T47D (cell line): ENCODE data around the gene FAM227B.
"Not testable (repeated sequence)": the region's sequence is repeated elsewhere in the genome, so short reads cannot be mapped to it uniquely, and the experiment has no call there.

Source experiments
- DNase-seq, 2 experiments: peaks; one replicate each; pipeline versions ENCODE4 v3.0.0 to v3.0.0-alpha.2; 2011 to 2012; ENCODE audit warnings: low read depth in 1 of 2, low spot score in 1 of 2
- JUND ChIP-seq: IDR thresholded peaks from 2 replicates; pipeline ENCODE4 v1.6.1; 2012; ENCODE audit warnings: low read depth
- in situ Hi-C: cut with HindIII; loops from 2 replicates; pipeline ENCODE4 v1.10.0; 2016; ENCODE audit warnings: low sequenced_read_pairs, low pct_unique_long_range_greater_than_20kb

Gene FAM227B

DNA sequence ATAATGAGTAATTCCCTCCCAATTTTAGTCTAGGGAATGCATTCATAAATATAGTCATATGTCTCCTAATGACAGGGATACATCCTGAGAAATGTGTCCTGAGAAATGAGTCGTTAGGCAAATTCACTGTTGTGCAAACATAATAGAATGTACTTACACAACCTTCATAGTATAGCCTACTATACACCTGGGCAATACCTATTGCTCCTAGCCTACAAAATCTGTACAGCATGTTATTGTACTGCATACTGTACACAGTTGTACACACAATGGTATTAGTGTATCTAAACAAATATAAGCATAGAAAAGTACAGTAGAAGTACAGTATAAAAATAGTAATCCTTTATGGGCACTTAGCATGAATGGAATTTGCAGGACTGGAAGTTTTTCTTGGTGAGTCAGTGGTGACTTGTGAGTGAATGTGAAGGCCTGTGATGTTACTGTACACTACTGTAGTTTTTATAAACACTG lies 6.8 kb upstream of the FAM227B start:
- no peak for DNase-seq
- TF ChIP-seq JUND, result no peak
- in situ Hi-C loops, result no loop called here

- in situ Hi-C loops, result no loop called here
- no peak for TF ChIP-seq JUND
- no peak for DNase-seq
Measured at GRCh38 chr15:49625460-49626036, 4.9 kb upstream of the FAM227B start.

- DNase-seq, result no peak
- TF ChIP-seq JUND, result no peak
- in situ Hi-C loops, result no loop called here
Measured at GRCh38 chr15:49624056-49624455, 3.4 kb upstream of the FAM227B start.

DNA sequence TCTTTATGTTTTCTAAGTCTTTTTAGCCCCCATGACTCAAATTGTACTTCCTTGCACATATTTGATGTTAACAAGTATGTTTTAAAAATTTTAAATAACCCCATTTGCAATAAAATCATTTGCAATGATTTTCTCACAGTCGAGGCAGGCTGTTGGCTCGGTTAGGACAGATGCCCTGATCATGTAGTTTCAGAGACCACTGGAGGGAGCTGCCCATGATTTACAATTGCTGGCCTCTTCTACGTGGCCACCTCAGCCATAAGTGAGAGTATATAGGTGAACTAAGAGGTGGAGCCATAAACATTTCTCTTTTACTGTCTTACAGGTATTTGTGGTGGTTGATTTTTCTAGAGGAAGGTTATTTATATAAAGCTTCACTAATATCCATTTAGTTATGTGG lies 1.9 kb upstream of the FAM227B start:
- no peak for DNase-seq
- in situ Hi-C loops, result no loop called here
- no peak for TF ChIP-seq JUND

DNA sequence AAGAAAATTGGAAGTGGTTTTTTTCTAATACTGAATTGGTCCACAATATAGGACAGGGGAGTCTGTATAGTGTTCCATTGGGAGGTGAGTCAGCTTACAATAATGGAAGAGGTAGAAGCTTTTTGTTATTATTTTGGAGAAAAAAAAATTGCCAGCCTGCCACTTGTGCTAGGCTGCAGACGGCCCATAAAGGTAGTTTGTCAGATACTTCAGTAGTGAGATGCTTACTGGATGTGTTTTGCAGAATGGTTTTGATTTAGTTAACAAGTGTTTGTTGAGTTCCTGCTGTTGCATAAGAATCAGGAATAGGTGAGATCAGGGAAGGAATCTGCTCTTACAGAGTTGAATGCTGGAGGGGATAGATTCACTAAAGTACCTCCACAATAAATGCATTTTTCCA lies 1.3 kb upstream of the FAM227B start:
- TF ChIP-seq JUND, result no peak
- no peak for DNase-seq
- in situ Hi-C loops, result no loop called here

DNA sequence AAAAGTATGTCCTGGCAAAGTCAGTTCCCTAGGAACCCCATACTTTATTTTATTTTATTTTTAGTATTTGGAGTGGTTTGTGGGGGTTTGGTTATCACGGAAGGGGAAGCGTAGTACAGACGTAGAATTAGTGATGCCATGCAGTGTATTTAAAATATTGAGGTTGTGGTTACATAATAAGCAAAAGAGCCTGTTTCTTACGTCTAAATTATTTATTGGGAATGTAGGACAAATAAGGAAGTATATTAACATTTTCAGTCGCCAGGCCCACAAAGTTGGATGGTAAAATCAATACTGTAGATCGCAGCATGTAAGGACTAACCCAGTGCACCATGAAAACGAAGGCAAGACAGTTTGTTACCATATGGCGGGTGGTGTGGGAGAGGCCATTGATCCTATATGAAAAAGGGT lies 788 bp upstream of the FAM227B start:
- in situ Hi-C loops, result no loop called here
- no peak for TF ChIP-seq JUND
- no peak for DNase-seq

DNA sequence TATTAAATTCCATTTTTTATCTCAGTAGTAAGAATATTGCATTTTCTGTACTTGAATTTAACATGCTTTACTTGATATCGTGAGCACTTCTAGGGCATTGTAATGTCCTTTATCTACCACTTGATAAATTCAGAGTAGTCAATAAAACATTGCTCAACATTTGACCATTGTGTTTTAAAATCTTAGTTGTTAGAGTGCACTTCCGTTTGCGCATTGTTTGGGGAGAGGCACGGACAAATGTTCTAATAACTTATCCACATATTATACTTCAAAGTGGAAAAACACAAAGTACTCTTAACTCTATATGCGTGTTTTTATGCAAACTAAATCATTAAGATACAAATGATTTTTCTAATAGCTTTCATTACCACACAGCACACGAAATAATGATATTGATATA lies 419 bp downstream of the FAM227B start:
- DNase-seq, result no peak
- in situ Hi-C loops, result no loop called here
- no peak for TF ChIP-seq JUND

DNA sequence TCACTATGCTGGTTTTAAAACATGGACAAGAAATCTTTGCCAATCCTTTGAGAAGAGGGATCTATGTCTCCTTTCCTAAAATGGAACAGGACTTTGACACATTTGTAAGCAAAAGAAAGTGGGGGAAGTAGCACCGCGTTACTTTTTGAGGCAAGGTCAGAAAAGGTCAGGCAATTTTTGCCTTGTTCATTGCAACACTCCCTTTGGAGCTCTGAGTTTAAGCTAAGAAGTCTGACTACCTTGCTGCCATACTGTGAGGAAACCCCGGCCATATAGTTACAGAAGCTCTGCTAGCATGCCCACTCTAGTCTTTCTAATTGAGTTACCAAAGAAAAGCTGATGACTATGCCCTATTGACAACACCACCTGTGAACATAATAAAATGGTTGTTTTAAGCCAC lies 1.4 kb downstream of the FAM227B start:
- DNase-seq, result no peak
- in situ Hi-C loops, result no loop called here
- no peak for TF ChIP-seq JUND

- in situ Hi-C loops, DNase-seq: not testable (repeated sequence)
Measured at GRCh38 chr15:49612240-49612639, 8.4 kb downstream of the FAM227B start.

DNA sequence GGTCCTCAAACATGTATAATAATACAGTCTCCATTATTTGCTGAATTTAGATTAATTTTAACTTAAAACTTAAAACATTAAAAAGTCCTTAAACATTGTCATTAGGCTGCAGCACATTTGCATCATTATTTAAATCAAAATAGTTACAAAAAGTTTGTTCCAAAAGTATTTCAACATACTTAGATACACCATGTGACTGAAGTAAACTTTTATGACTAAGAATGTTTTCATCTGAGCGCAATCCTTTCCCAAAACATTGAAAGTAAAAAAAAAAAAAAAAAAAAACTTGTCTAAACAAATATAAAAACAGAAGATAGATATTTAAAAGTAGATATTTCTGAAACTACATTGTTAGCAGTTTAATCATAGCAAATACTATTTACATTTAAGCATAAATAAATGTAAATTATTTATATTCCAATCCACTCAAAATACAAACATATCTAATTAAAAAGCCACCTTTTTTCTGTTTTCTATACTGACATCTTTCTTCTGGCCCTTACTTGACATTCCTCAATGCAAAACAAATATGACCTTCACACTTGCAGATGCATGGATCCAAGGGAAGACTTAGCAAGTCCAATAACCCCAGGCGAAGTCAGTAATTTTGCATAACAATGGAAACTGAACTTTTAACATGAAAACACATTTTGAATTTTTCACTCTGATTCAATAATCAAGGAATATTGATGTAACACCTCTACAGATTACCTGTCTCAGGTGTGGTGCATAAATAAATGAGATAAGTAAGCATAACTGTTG lies 10.3 kb downstream of the FAM227B start:
- peak in 1 of 2 experiments; percentile 16 for DNase-seq
- in situ Hi-C loops, result no loop called here
- TF ChIP-seq JUND, result no peak

- no peak for TF ChIP-seq JUND
- in situ Hi-C loops, result no loop called here
- DNase-seq, result peak in 1 of 2 experiments; percentile 15
Measured at GRCh38 chr15:49606594-49606993, 14.0 kb downstream of the FAM227B start.

GRCh38 chr15:49605588-49605987 lies 15.0 kb downstream of the FAM227B start:
- no peak for DNase-seq
- in situ Hi-C loops, result no loop called here
- TF ChIP-seq JUND, result no peak

DNA sequence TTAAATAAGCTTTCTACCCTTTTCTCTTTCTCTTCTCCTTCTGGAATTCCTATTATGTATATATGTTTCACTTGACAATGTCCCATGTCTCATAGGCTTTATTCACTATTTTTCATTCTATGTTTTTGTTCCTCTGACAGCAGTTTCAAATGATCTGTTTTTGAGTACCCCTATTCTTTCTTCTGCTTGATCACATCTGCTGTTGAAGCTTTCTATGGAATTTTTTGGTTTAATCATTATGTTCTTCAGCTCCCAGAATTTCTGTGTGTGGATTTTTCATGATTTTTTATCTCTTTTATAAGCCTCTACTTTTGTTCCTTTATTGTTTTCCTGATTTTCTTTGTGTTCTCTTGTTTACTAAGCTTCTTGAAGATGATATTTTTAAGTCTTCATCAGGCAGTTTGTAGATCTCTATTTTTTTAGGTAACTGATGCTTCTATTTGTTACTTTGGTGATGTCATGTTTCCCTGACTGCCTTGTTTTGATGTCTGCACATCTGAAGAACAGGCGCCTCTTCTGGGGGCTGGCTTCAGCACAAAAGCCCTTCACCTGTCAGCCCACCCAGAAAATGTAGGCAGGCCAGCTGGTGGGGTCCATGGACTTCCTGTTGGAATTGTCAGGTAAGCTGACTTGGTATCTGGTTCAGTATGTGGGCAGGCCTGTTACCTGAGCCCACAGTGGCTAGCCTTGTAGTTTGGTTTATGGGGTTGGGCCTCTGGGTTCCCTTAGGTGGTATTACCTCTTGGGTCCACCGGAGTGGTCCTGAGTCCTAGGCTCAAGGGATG lies 15.8 kb downstream of the FAM227B start:
- no peak for TF ChIP-seq JUND
- in situ Hi-C loops, result no loop called here

DNA sequence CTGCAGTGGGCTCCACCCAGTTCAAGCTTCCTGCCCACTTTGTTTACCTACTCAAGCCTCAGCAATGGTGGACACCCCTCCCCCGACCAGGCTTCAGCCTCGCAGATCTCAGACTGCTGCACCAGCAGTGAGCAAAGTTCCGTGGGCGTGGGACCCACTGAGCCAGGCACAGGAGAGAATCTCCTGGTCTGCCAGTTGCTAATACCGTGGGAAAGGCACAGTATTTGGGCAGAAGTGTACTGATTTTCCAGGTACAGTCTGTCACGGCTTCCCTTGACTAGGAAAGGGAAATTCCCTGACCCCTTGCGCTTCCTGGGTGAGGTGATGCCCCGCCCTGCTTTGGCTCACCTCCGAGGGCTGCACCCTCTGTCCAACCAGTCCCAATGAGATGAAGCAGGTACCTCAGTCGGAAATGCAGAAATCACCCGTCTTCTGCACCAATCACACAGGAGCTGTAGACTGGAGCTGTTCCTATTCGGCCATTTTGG lies 27.7 kb downstream of the FAM227B start:
- in situ Hi-C loops, DNase-seq: not testable (repeated sequence)

More for the DNA sequence above, 15.8 kb downstream of the FAM227B start:
- no peak for DNase-seq
